Measurements from ENCODE around the gene EIF3M. TPM values are rescaled to one million over a fixed set of nuclear protein-coding genes. Genes with fewer than 3 reads are reported as not detected.
A peak's percentile ranks its signal among the peaks of the same experiment; 100 is the strongest.
"Not testable (repeated sequence)": the region's sequence is repeated elsewhere in the genome, so short reads cannot be mapped to it uniquely, and the experiment has no call there.

EIF3M gene
- total and polyA plus RNA-seq, 2 donors from 2014 or later, result 168 to 300 TPM

GRCh38 chr11:32594272-32594671, 10.6 kb downstream of the EIF3M start:
- Histone ChIP-seq H3K9ac (ENCODE audit: low read length in 3 of 3) (no peak overlapping the region), H3K27me3 (ENCODE audit: control insufficient read depth, insufficient read depth, low read length) (no peaks in the 10 kb centered on the region), H3K4me3 (ENCODE audit: low read length in 3 of 3) (no peak overlapping the region), H3K36me3 (ENCODE audit: control insufficient read depth in 2 of 3, insufficient read depth in 3 of 3, low read length in 3 of 3) (peaks cover 27 to 43% (median 28%) of the 10 kb centered on the region in 3 donors), H3K9me3 (ENCODE audit: control insufficient read depth in 2 of 3, insufficient read depth in 1 of 3, low read length in 3 of 3) (no peaks in the 10 kb centered on the region), H3K27ac (ENCODE audit: low read depth in 2 of 2, low read length in 2 of 2) (no peak overlapping the region), H3K4me1 (ENCODE audit: control insufficient read depth in 2 of 3, insufficient read depth in 2 of 3, low read depth in 1 of 3, low read length in 3 of 3) (peaks cover 0 to 3% (median 0%) of the 10 kb centered on the region in 3 donors)
- DNase-seq (no peak), FAIRE-seq (no peak)
- TF ChIP-seq CTCF (IDR thresholded peaks at IDR 0.05; ENCODE audit: borderline replicate concordance, extremely low read depth, insufficient read depth), result no peak
- intact Hi-C loops (cut with DNase I), result no loop called here

DNA sequence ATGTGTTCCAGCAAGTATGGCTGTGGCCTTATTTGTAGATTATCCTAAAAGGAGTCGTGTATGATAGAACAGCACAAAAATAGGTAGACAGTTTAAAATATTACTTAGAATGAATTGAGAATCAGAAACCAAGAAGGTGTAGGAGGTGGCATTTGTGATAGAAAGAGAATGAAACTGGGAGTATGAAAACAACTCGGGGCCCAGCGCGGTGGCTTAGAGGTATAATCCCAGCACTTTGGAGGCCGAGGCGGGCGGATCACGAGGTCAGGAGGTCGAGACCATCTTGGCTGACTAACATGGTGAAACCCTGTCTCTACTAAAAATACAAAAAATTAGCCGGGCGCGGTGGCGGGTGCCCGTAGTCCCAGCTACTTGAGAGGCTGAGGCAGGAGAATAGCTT, 12.5 kb downstream of the EIF3M start:
- not testable (repeated sequence) for FAIRE-seq

DNA sequence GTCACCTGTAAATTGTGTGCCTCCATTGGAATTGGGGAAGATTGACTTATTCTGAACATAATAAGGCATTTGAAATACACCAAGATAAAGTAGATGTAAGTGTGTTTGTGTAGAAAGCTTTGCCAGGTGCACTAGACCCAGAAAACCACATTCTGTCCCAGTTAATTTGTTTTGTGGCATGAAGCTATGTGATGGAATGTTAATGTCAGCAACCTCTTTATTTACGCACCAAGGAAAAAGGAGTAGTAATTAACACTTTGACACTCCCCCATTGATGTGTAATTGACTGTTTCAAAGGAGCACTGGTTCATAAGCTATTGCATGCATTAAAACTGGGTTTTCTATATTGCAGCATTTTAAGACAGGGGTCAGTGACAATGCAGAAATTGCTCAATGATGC, 14.3 kb downstream of the EIF3M start:
- no peak for TF ChIP-seq CTCF (IDR thresholded peaks at IDR 0.05; ENCODE audit: borderline replicate concordance, extremely low read depth, insufficient read depth)
- Histone ChIP-seq H3K27me3 (ENCODE audit: control insufficient read depth, insufficient read depth, low read length) (no peaks in the 10 kb centered on the region), H3K27ac (ENCODE audit: low read depth in 2 of 2, low read length in 2 of 2) (no peak overlapping the region), H3K9ac (ENCODE audit: low read length in 3 of 3) (no peak overlapping the region), H3K4me1 (ENCODE audit: control insufficient read depth in 2 of 3, insufficient read depth in 2 of 3, low read depth in 1 of 3, low read length in 3 of 3) (peaks cover 0 to 3% (median 0%) of the 10 kb centered on the region in 3 donors), H3K4me3 (ENCODE audit: low read length in 3 of 3) (no peak overlapping the region), H3K36me3 (ENCODE audit: control insufficient read depth in 2 of 3, insufficient read depth in 3 of 3, low read length in 3 of 3) (peaks cover 13 to 31% (median 13%) of the 10 kb centered on the region in 3 donors), H3K9me3 (ENCODE audit: control insufficient read depth in 2 of 3, insufficient read depth in 1 of 3, low read length in 3 of 3) (no peaks in the 10 kb centered on the region)
- intact Hi-C loops (cut with DNase I), result no loop called here
- FAIRE-seq, result no peak
- peak in 3 of 5 donors; percentile 19 to 86 (median 81) for DNase-seq

More for the DNA sequence above, 12.5 kb downstream of the EIF3M start:
- DNase-seq; intact Hi-C loops (cut with DNase I); H3K4me3 ChIP-seq (ENCODE audit: low read length in 3 of 3); H3K27me3 ChIP-seq (ENCODE audit: control insufficient read depth, insufficient read depth, low read length); H3K27ac ChIP-seq (ENCODE audit: low read depth in 2 of 2, low read length in 2 of 2); H3K9ac ChIP-seq (ENCODE audit: low read length in 3 of 3); H3K4me1 ChIP-seq (ENCODE audit: control insufficient read depth in 2 of 3, insufficient read depth in 2 of 3, low read depth in 1 of 3, low read length in 3 of 3); H3K9me3 ChIP-seq (ENCODE audit: control insufficient read depth in 2 of 3, insufficient read depth in 1 of 3, low read length in 3 of 3): not testable (repeated sequence)
- H3K36me3 ChIP-seq (ENCODE audit: control insufficient read depth in 2 of 3, insufficient read depth in 3 of 3, low read length in 3 of 3), result peaks cover 19 to 41% (median 24%) of the 10 kb centered on the region in 3 donors

DNA sequence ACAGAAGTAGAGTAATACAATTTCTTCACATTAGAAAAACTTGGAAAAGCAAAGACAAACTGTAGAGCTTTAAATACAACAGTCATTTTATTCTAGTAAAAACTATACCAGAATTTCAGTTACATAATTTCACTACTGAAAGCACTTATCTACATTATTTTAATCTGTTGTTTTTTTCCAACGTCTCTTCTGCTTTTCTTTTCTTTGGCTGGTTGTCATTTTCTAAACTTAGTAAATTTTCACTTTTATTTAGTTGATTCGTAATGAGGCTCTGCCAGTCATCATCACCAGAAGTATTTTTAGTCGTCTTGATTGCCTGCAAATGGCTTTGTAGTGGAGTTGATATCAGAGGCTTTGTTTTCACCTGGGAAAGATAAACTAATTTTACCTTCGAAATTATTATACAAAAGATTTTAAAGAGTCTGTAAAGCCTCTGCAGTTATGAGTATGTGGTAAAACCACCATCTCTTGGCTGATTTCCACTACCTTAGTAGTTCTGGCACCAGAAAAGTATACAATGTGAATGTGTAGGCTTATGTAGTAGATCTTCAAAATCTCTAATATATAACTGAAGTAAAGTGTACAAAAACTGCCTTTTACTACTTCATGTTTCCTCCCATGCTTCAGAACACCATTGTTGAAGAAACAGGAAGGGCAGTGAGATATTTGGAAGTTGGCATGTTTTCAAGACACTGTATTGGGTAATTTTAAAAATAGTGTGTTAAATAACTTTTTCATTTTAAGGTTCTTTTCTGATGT, 19.2 kb downstream of the EIF3M start:
- Histone ChIP-seq H3K27ac (ENCODE audit: low read depth in 2 of 2, low read length in 2 of 2) (no peak overlapping the region), H3K4me1 (ENCODE audit: control insufficient read depth in 2 of 3, insufficient read depth in 2 of 3, low read depth in 1 of 3, low read length in 3 of 3) (peaks cover 0 to 3% (median 0%) of the 10 kb centered on the region in 3 donors), H3K4me3 (ENCODE audit: low read length in 3 of 3) (no peak overlapping the region), H3K27me3 (ENCODE audit: control insufficient read depth, insufficient read depth, low read length) (no peaks in the 10 kb centered on the region), H3K36me3 (ENCODE audit: control insufficient read depth in 2 of 3, insufficient read depth in 3 of 3, low read length in 3 of 3) (peaks cover 6 to 22% (median 8%) of the 10 kb centered on the region in 3 donors), H3K9ac (ENCODE audit: low read length in 3 of 3) (no peak overlapping the region), H3K9me3 (ENCODE audit: control insufficient read depth in 2 of 3, insufficient read depth in 1 of 3, low read length in 3 of 3) (no peaks in the 10 kb centered on the region)
- intact Hi-C loops (cut with DNase I), result no loop called here
- TF ChIP-seq CTCF (IDR thresholded peaks at IDR 0.05; ENCODE audit: borderline replicate concordance, extremely low read depth, insufficient read depth), result no peak
- DNase-seq, result no peak
- FAIRE-seq, result peak; percentile 47
